Measurements from ENCODE around the gene KCTD1. TPM values are rescaled to one million over a fixed set of nuclear protein-coding genes. Genes with fewer than 3 reads are reported as not detected.
A peak's percentile ranks its signal among the peaks of the same experiment; 100 is the strongest.

KCTD1 gene
- 10.1 TPM for total RNA-seq
- long read RNA-seq, partial matches to known transcripts: 1 of 7 reads
- long read RNA-seq, other reads (novel, unspliced or antisense): 3 of 7 reads

- DNase-seq (ENCODE audit: low spot score): peak; percentile 91
- intact Hi-C loops (cut with DNase I): loop anchor here (2.0 to 5.0 kb wide), 2 partner anchors 36 to 108 kb away; no protein-coding TSS in a partner anchor
These were observed at the start of gene KCTD1 for GRCh38 chr18:26548415-26549262. Gene KCTD1, minus strand, starts transcription at chr18:26548553. Its CDS starts 17 bp downstream, at chr18:26548536.

DNA sequence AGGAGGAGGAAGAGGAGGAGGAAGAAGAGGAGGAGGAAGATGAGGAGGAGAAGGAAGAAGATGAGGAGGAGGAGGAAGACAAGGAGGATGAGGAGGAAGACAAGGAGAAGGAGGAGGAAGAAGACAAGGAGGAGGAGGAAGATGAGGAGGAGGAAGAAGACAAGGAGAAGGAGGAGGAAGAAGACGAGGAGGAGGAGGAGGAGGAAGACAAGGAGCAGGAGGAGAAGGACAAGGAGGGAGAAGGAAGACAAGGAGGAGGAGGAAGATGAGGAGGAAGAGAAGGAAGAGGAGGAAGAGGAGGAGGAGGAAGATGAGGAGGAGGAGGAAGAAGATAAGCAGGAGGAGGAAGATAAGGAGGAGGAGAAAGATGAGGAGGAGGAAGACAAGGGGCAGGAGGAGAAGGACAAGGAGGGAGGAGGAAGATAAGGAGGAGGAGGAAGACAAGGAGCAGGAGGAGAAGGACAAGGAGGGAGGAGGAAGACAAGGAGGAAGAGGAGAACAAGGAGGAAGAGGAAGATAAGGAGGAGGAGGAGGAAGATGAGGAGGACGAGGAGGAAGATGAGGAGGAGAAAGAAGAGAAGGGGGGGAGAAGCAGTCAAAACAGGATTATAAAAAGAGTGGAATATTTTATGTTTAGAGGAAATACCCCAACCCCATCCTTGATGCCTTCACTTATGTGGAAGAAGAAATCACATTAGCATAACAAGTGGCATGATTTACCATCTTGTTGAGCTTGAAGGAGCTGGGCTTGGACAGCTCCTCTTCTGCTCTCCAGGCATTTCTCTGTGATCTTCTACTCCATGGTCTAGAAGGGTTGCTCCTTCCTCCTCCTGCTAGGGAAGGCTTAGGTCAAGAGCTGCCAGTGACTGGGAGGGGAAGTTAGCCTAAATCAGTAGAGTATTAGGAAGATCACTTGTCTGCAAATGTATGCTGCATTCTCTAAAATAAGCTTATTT lies 45.3 kb upstream of the KCTD1 start:
- intact Hi-C loops (cut with DNase I): no loop called here
- DNase-seq (ENCODE audit: low spot score): no peak

DNA sequence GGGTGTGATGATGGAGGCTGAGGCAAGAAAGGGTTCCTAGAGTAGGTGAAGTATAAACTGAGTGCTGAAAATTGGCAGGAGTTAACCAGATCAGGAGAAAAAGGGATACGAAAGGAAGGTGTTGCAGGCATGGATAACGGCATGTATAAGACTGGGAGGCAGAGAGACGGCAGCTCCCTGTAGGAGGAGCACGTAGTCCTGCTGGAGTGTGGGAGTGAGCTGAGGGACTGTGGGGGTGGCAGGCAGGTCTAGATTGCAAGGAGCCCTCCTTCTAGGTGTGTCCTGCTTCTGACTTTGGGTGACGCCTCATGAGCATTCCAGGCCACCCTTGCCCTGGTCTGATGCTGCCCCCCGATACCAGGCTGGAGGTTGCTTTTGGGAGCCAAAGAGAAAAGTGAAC lies 36.4 kb upstream of the KCTD1 start:
- intact Hi-C loops (cut with DNase I): no loop called here
- no peak for DNase-seq (ENCODE audit: low spot score)

- intact Hi-C loops (cut with DNase I): no loop called here
These were observed 31.7 kb upstream of the KCTD1 start for GRCh38 chr18:26579941-26580618.

GRCh38 chr18:26575865-26576217 lies 27.5 kb upstream of the KCTD1 start:
- intact Hi-C loops (cut with DNase I): no loop called here
- DNase-seq (ENCODE audit: low spot score): no peak

More at GRCh38 chr18:26579941-26580618, 31.7 kb upstream of the KCTD1 start:
- no peak for DNase-seq (ENCODE audit: low spot score)

- DNase-seq (ENCODE audit: low spot score): no peak
- intact Hi-C loops (cut with DNase I): no loop called here
These were observed 26.9 kb upstream of the KCTD1 start for GRCh38 chr18:26574958-26575864.

GRCh38 chr18:26568926-26569665 lies 20.7 kb upstream of the KCTD1 start:
- DNase-seq (ENCODE audit: low spot score): no peak
- intact Hi-C loops (cut with DNase I): no loop called here

GRCh38 chr18:26568513-26568912 lies 20.2 kb upstream of the KCTD1 start:
- DNase-seq (ENCODE audit: low spot score): no peak
- intact Hi-C loops (cut with DNase I): no loop called here

DNA sequence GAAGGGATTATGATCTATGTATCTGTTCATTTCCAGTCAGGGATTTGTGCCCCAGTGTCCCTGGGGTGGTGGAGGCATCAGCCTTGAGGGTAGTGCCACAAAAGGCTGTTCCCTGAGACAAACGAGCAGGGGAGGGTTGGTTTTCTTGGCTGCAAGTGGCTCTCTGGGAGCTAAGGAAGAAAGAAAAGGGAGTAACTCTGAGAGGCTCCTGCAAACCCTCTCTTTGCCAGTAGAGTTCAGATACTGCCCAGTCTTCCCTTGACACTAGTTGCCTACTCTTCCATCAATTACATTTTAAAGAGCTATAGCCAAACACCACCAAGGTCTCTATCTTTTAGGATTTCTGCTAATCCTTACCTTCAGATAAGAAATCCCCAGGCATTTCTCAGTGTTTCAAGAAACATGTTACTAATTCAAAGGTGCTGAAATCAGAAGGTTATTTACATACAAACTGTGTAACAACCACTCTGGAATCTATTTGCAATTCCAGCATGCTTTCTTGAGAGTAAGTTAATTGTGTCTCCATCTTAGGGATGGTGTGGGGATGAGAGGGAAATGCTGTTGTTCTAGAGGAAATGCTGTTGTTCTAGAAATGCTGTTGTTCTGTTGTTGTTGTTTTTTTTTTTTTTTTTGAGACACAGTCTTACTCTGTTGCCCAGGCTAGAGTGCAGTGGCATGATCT lies 18.7 kb upstream of the KCTD1 start:
- intact Hi-C loops (cut with DNase I): no loop called here
- DNase-seq (ENCODE audit: low spot score): no peak

- no peak for DNase-seq (ENCODE audit: low spot score)
- intact Hi-C loops (cut with DNase I): no loop called here
These were observed 17.2 kb upstream of the KCTD1 start for GRCh38 chr18:26565514-26565913.

- intact Hi-C loops (cut with DNase I): no loop called here
These were observed 14.7 kb upstream of the KCTD1 start for GRCh38 chr18:26563024-26563423.

GRCh38 chr18:26562568-26562967 lies 14.2 kb upstream of the KCTD1 start:
- DNase-seq (ENCODE audit: low spot score): no peak
- intact Hi-C loops (cut with DNase I): no loop called here

More at GRCh38 chr18:26563024-26563423, 14.7 kb upstream of the KCTD1 start:
- DNase-seq (ENCODE audit: low spot score): no peak

DNA sequence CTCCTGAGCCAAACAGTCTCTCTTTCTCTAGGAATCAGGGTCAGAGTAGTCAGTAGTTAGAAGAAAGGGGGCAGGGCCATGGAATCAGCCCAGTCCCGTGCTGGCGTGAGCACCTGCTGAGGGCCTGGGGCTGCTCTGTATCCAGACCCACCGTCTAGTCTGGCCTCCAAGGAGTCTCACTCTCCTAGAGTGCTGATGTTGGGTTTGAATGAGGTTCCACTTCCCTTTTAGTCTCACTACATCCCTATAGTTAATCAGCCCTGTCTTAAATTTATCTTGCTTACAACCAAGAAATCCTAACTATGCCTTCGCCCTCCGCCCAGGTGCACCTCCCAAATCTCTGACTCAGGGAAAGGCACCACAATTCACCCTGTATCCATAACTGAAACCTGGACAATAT lies 13.4 kb upstream of the KCTD1 start:
- DNase-seq (ENCODE audit: low spot score): no peak
- intact Hi-C loops (cut with DNase I): no loop called here

- intact Hi-C loops (cut with DNase I): no loop called here
- DNase-seq (ENCODE audit: low spot score): no peak
These were observed 8.2 kb upstream of the KCTD1 start for GRCh38 chr18:26556573-26556972.

- DNase-seq (ENCODE audit: low spot score): no peak
These were observed 7.6 kb upstream of the KCTD1 start for GRCh38 chr18:26555804-26556553.

DNA sequence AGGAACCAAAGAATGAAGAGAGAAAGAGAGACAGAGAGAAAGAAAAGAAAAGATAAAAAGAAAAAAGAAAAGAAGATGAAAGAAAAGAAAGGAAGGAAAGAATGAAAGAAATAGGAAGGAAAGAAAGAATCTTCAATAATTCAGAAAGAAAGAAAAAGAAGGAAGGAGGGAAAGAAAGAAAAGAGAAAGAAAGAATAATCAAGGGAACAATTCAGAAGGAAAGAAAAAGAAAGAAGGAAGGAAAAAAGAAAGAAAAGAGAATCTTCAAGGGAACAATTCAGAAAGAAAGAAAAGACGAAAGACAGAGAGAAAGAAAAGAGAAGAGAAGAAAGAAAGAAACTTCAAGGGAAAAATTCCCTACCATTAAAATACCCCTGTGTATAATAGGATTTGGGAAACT lies 5.6 kb upstream of the KCTD1 start:
- no peak for DNase-seq (ENCODE audit: low spot score)
- intact Hi-C loops (cut with DNase I): no loop called here

More at GRCh38 chr18:26555804-26556553, 7.6 kb upstream of the KCTD1 start:
- intact Hi-C loops (cut with DNase I): no loop called here

- intact Hi-C loops (cut with DNase I): no loop called here
- DNase-seq (ENCODE audit: low spot score): no peak
These were observed 3.3 kb upstream of the KCTD1 start for GRCh38 chr18:26551695-26552081.

Data from cardiac septum (tissue), 1 donor.